GM18868 (cell line): ENCODE data around the gene TEX28.
"Not testable (repeated sequence)": the region's sequence is repeated elsewhere in the genome, so short reads cannot be mapped to it uniquely, and the experiment has no call there.

ENCODE experiments used
- ATAC-seq: cut with Tn5 transposase; IDR thresholded peaks from one replicate; pipeline ENCODE4 v1.9.1; 2021; ENCODE audit warnings: mild to moderate bottlenecking, moderate library complexity; ENCODE audit not compliant: unreplicated experiment

TEX28 gene

DNA sequence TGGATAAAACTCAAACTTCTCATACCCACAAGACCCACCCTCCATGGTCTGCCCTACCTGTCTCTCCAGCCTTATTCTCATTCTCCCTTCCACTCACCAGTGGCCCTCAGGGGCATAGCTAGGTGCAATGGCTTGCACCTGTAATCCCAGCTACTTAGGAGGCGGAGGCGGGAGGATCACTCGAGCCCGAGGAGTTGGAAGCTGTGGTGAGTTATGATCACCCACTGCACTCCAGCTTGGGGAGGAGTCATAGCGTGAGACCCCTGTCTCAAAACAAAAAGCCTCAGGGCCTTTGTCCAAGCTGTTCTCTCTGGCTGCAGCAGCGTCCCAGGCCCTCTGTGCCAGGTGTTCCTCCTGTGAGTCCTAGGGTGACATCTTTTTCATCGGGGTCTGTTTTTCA lies 17.2 kb upstream of the TEX28 start:
- ATAC-seq: no peak

DNA sequence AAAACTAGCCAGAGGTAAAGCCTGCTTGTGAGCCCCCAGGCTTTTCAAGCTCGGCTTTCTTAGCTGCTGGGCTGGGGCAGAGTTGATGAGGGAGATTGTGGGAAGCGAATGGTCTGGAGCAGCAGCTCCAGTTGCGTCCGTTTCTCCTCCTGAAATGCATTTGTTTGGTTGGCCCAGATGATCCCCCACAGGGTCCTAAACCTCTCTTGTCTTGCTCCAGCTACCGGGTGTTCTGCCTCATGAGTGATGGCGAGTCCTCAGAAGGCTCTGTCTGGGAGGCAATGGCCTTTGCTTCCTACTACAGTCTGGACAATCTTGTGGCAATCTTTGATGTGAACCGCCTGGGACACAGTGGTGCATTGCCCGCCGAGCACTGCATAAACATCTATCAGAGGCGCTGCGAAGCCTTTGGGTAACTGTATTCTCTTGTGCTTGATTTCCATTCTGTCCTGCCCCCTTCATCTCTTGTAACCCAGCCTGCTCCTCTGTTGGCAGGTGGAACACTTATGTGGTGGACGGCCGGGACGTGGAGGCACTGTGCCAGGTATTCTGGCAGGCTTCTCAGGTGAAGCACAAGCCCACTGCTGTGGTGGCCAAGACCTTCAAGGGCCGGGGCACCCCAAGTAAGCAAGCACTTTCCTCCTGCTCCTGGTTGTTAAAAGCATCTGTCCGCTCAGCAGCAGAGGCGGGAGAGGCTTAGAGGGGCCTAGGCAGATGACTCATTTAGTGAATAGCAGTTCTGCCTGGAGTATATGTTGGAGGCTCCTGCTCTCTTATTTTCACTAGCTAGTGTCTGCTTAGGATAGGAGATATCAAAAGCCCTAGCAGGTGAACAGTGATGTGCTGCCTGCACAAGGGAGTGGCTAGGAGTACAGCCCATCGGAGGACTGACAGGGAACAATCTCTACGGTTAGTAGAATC lies 16.0 kb upstream of the TEX28 start:
- no peak for ATAC-seq

DNA sequence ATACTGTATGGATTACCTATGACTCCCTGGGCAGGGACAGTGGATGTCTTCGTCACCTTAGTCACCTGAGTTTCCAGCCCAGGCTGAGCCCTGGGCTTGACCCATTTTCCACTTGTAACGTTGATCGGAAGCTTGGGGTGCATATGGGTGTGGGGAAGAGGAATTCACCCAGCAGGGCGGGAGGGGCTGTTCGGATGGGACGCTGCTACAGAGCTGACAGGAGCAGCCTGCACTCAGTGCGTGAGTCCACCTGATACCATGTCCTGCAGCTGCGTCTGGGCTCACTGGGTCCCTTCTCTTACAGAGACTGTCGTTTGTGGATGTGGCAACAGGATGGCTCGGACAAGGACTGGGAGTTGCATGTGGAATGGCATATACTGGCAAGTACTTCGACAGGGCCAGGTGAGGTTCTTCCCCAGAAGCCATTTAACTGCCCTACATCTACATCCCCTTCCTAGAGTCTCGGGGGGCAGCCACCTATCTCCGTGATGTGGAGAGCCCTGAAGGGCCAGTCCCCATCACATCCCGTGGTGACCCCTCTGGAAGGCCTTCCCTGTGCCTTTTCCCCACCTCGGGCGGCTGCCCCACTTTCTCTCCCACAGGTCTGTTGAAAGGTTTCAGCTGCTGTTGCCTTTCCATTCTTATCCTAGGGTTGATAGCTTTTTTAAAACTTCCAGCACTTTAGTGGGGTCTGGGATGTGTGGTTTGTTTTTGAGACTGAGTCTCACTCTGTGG lies 14.3 kb upstream of the TEX28 start:
- ATAC-seq: no peak

DNA sequence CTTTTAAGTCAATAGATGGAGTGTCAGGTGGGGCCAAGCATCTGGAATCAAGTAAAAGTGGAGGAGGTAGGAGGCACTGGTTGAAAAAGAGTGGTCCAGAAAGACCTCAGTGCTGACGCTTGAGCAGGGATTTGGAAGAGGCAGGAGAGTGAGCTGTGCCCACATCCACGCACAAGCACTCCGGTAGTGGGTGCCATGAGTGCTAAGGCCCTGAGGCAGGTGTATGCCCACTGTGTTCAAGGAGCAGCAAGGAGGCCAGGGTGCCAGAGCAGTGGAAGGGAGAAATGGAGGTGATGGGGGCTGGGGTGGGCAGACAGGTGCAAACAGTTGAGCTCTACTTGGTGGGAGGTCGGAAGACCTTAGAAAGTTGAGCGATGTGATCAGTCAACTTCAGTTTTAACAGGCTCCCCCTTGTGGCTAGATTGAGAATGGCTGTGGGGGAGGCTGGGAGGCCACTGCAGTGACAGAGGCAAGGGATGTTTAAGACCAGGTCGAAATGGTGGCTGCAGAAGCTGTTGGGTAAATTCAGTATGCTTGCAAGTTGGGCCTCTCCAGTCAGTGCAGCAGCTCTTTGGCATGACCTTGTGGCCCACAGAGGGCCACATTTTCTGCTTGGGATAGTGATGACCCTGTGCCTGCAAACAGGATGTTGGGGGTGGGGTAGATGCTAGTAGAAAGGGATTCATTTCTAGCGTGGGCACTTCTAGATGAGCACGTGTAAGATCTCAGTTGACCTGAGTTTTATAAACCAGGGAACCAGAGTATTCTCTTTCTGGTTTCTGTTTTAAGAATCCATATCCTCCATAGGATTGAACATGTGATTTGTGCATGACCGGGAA lies 13.4 kb upstream of the TEX28 start:
- ATAC-seq: no peak

DNA sequence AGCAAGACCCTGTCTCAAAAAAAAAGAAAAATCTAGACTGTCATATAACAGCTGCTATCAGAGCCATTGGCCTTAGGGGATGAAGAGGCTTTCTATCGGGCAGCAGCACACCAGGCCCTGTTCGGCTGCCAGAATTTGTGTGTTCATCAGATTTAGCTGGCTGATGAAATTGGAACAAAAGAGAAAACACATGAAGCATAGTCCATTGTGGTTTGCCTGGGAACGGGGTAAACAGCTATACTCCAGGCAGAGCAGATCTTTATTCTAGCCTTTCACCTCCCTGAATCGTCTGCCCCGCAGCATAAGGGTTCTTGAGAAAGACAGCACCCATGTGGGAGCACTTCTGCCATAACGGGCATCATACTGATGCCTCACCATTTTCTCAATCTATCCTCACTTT lies 12.3 kb upstream of the TEX28 start:
- no peak for ATAC-seq

DNA sequence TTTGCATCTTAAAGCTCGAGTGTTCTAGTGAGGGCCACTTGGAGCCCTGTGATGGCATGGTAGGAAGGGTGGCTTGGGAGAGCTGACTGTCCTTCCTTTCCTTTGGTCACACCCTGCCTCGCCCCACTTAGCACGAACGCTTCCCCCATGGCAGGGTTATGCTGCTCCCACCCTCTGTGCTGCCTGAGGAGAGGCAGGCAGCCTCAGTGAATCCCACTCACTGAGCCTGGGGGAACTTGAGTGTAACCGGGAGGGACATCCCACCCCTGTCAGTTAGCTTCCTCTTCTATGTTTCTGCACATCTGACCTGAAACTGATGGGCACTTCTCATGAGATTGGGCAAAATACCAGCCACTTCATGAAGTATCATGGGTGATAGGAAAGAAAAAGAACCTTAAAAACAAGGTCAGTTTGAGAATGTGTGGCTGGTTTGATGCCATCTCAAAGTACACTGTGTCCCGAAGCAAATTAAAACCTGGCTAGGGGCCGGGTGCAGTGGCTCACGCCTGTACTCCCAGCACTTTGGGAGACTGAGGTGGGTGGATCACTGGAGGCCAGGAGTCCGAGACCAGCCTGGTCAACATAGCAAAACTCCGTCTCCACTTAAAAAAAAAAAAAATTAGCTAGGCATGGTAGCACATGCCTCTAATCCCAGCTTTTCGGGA lies 10.7 kb upstream of the TEX28 start:
- ATAC-seq: no peak

DNA sequence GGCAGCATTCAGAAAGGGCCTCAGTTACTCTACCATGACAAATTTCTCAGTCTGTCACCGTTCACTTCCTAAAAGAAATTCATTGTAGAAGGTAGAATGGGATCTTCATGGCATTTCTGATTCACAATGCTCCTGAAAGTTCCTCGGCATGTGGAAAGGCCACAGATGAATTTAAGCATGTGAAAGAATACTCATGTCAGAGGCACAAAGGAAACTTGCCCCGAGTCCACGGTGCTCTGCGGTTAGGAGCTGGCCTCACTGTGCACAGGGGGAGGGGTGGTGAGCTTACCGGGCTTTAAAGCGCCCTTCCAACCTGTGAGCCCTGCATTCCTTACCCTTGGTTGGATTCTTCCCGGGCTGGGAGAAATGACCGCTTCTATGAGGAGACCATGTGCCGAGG lies 9.9 kb upstream of the TEX28 start:
- ATAC-seq: no peak

DNA sequence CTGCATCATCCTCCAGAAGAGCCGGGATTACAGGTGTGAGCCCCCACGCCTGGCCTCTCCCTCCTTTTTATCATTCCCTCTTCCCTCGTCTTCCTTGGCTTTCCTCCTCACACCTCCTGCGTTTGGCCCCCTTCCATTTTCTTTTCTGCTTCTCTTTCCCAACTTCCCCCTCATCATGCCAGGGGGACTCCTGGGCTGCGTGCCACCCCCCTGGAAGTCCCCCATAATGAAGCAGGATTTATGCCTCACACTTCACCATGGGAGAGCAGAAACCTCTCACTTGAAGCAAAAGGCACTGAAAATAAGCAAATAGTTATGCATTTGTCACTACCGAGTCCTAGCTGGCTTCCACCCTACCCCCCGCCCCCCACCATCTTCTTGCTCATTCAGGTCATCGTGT lies 8.6 kb upstream of the TEX28 start:
- ATAC-seq: no peak

DNA sequence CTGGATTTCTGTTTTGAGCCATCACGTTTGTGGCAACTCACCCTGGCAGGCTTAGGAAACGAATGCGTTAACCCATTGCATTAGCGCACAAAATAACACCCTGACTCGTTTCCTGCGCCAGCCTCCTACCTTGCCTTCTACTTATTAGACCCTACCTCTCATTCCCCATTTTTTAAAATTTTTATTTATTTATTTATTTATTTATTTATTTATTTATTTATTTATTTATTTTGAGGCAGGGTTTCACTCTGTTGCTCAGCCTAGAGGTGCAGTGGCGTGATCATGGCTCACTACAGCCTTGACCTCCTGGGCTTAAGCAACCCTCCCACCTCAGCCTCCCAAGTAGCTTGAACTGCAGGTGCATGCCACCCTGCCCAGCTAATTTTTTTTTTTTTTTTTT lies 8.1 kb upstream of the TEX28 start:
- not testable (repeated sequence) for ATAC-seq

DNA sequence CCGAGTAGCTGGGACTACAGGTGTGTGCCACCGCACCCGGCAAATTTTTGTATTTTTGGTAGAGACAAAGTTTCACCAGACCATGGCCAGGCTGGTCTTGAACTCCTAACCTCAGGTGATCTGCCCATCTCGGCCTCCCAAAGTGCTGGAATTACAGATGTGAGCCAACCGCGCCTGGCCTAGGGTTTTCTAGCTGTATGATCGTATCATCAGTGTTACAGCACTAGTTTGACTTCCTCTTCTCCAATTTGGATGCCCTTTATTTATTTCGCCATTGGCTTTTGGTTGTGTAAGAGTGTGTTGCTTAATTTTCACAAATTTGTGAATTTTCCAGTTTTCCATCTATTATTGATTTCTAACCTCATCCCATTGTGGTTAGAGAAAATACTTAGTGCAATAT lies 5.9 kb upstream of the TEX28 start:
- ATAC-seq: no peak

DNA sequence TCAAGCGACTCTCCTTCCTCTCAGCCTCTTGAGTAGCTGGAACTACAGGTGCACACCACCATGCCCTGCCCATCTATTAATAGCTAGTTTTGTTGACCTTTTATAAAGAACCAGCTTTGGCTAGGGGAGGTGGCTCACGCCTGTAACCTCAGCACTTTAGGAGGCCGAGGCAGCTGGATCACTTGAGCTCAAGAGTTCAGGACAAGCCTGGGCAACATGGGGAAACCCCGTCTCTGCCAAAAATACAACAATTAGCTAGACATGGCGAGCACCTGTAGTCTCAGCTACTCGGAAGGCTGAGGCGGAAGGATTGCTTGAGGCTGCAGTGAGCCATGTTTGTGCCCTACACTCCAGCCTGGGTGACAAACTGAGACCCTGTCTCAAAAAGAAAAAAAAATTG lies 3.4 kb upstream of the TEX28 start:
- no peak for ATAC-seq

DNA sequence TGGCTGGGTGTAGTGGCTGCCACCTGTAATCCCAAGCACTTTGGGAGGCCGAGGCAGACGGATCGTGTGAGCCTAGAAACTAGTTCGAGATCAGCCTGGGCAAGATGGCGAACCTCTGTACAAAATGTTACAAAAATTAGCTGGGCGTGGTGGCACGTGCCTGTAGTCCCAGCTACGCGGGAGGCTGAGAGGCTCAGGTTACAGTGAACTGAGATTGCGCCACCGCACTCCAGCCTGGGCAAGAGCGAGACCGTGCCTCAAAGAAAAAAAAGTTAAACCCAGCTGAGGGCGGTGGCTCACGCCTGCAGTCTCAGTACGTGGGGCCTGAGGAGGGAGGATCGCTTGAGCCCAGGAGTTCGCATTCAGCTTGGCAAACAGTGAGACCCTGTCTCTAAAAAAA lies 1.8 kb upstream of the TEX28 start:
- no peak for ATAC-seq

DNA sequence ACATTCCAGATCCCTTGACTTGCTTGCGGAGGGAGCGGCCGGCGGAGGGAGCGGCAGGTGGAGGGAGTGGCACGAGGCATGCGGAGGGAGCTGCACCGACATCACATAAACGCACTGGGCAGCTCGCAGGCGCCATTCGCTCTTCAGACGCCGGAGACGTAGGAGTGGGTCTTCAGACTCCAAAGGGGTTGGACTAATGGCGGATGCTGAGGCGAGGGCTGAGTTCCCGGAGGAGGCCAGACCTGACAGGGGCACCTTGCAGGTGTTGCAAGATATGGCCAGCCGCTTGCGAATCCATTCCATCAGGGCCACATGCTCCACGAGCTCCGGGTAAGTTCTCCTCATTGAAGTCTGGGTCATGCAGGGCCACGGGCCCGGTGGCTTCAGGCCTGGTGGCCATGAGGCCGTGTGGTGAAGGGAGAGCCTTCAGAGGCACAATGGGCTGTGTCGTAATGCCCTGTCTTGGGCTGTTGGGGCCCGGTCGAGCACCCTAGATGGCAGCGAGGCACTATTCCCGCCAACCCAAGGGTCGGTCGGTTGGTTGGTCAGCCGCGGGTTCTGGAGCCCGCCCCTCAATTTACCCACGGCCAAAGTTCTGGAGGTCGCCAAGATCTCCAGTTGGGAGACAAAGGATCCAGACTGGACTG lies 863 bp upstream of the TEX28 start, which contains the start of gene TKTL1:
TKTL1 (plus strand) TSS at position 132 of the 647 bp plus-strand sequence; CDS start at position 197, 65 bp downstream.
- ATAC-seq: no peak

DNA sequence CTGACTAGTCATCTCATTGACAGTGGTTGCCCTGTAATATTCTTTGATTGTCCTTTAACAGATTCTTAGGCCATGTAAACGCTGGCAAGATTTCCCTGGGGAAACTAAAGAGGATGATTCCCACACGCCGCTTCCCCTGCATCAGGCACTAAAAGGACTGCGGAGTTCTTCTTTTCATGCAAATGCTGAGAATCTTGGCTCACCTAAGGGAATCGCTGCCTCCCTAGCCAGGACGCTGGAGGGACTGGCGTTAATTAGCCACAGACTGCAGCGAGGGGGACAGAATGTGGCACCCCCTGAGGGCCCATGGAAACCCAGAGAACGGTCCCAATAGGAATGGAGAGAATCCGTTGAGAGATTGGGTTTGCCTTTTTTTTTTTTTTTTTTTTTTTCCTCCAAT lies 8.5 kb downstream of the TEX28 start:
- not testable (repeated sequence) for ATAC-seq

DNA sequence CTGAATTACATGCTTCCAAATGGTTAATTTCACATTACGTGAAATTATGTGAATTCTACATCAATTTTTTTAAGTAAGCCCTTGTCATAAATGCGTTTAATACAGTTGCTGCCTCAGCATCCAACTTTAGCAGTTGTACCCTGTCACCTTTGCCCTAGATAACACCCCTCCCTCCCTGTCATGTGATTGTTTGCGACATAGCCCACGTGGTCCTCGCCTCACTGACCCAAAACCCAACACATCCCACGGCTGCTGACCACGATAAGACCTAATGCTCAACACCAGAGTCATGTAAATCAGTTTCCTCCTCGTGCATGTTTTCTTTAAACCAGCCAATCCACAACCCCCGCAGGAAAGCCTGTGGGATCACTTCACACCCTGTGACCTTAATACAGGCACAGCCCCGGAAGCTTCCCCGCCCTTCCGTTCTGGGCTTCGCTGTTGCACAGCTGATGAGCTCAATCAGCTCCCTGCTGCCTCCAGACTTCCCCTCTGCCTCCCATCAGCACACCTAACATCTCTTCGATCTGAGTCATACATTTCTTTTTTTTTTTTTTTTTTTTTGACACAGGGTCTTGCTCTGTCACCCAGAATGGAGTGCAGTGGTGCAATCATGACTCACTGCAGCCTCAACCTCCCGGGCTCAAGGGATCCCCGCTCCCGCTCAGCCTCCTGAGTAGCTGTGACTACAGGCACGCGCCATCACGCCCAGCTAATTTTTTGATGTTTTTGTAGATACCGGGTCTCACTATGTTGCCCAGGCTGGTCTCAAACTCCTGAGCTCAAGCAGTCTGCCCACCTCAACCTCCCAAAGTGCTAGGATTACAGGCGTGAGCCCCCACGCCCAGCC lies 10.2 kb downstream of the TEX28 start:
- ATAC-seq: not testable (repeated sequence)

DNA sequence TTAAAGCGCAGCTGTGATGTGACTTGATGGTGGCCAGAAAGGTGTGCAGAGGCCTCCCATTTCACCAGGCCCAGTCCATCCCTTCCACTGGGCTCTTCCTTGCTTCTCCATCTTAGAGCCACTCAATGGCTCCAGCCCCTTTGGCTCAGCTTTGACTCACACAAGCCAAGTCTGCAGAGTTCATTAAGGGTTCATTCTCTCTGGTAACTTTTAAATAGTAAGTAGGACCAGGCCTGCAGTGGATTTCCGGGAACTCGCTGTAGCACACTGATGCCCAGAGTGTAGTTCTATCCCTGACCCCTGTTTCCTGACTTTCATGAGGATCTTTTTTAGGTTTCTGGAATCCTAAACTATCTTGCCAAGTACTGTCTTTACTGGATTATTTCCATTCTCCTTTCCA lies 25.7 kb downstream of the TEX28 start:
- not testable (repeated sequence) for ATAC-seq

DNA sequence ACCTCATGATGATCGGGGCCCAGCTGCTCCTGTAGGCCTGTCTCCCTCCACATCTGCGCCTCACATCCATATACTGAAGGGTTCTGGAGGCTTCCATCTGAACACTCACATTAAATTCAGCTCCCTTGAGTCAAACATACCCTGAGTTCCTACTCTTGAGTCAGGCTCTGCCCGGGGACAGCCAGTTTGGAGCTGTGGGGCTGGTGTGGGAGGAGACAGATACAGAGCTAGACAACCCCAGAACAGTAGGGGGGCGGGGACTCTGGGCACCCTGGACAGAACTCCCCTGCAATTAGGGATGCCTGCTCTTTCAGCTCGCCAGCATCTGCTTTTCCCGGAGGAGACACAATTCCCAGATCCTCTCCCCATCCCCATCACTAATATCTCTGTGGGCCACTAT lies 31.9 kb downstream of the TEX28 start:
- not testable (repeated sequence) for ATAC-seq

DNA sequence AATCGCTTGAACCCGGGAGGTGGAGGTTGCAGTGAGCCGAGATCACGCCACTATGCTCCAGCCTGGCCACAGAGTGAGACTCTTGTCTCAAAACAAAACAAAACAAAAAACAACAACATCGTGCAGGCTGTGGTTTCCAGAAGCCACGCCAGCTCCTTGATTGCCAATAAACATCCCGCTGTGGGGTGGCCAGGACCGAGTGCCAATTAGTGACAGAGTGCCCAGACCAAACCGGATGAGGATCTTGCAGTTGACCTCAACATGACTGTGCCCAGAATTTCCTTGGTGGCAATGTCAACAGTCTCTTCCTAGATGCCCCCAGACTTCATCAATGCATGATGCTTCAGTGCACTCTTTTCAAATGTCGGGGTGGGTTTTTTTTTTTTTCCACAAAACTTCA lies 36.2 kb downstream of the TEX28 start:
- not testable (repeated sequence) for ATAC-seq

DNA sequence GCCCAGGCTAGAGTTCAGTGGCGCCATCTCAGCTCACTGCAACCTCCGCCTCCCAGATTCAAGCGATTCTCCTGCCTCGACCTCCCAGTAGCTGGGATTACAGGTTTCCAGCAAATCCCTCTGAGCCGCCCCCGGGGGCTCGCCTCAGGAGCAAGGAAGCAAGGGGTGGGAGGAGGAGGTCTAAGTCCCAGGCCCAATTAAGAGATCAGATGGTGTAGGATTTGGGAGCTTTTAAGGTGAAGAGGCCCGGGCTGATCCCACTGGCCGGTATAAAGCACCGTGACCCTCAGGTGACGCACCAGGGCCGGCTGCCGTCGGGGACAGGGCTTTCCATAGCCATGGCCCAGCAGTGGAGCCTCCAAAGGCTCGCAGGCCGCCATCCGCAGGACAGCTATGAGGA lies 37.6 kb downstream of the TEX28 start, which contains the start of gene OPN1MW3:
OPN1MW3 (plus strand) TSS at position 301 of the 400 bp plus-strand sequence; CDS start at position 339, 38 bp downstream.
- ATAC-seq: not testable (repeated sequence)
